ENCODE data around the gene PRKACA.

The PRKACA gene

GRCh38 chr19:14159059-14159458, 41.5 kb upstream of the PRKACA start:
- peak overlapping the region; percentile 2 for H3K4me3 ChIP-seq (ENCODE audit: low read depth, low read length)
- no peak overlapping the region for H3K23ac ChIP-seq (ENCODE audit: low read length)
- H2BK5ac ChIP-seq (ENCODE audit: low read depth, low read length, poor library complexity), result no peak overlapping the region
- DNase-seq, result no peak
- H4K12ac ChIP-seq (ENCODE audit: low read depth, low read length), result no peak overlapping the region
- H2BK120ac ChIP-seq (ENCODE audit: insufficient read depth, low read length, poor library complexity), result no peak overlapping the region
- no peak overlapping the region for H2AK5ac ChIP-seq (ENCODE audit: low read length)
- no peak overlapping the region for H3K27ac ChIP-seq (ENCODE audit: low read depth, low read length)
- no peak overlapping the region for H2AFZ ChIP-seq (ENCODE audit: insufficient read depth, low read length, poor library complexity)
- H3K36me3 ChIP-seq (ENCODE audit: control insufficient read depth in 1 of 2, insufficient read depth in 2 of 2, low read length in 2 of 2), result peaks cover 13 to 23% of the 10 kb centered on the region in 2 experiments
- no peaks in the 10 kb centered on the region for H3K79me1 ChIP-seq (ENCODE audit: low read length)
- H3K9ac ChIP-seq (ENCODE audit: low read length), result no peak overlapping the region
- no CpG with 5 or more reads among the region's 12 CpGs for WGBS (ENCODE audit: extremely low coverage, insufficient coverage, insufficient read length)
- H4K8ac ChIP-seq (ENCODE audit: low read depth, low read length), result no peak overlapping the region
- H3K27me3 ChIP-seq (ENCODE audit: insufficient read depth, low read length), result no peaks in the 10 kb centered on the region
- no peak overlapping the region for H3K14ac ChIP-seq (ENCODE audit: low read length)
- no peak overlapping the region for H3K18ac ChIP-seq (ENCODE audit: low read length)
- H3K79me2 ChIP-seq (ENCODE audit: control insufficient read depth, insufficient read depth, low read length, poor library complexity), result no peaks in the 10 kb centered on the region
- H3K9me3 ChIP-seq (ENCODE audit: insufficient read depth, low read depth, low read length), result peaks cover 3% of the 10 kb centered on the region
- H2BK12ac ChIP-seq (ENCODE audit: low read length), result no peak overlapping the region
- H3K4me2 ChIP-seq (ENCODE audit: low read length), result no peak overlapping the region
- no peak overlapping the region for H3K4ac ChIP-seq (ENCODE audit: low read depth, low read length)
- no peaks in the 10 kb centered on the region for H3K4me1 ChIP-seq (ENCODE audit: control insufficient read depth in 1 of 2, insufficient read depth in 2 of 2, low read length in 2 of 2)
- no peak overlapping the region for H4K91ac ChIP-seq (ENCODE audit: low read depth, low read length)

GRCh38 chr19:14158276-14159023, 40.9 kb upstream of the PRKACA start:
- Histone ChIP-seq H3K4me3 (ENCODE audit: low read depth, low read length) (no peak overlapping the region), H3K9ac (ENCODE audit: low read length) (no peak overlapping the region), H3K9me3 (ENCODE audit: insufficient read depth, low read depth, low read length) (peaks cover 3% of the 10 kb centered on the region), H3K27ac (ENCODE audit: low read depth, low read length) (no peak overlapping the region), H3K14ac (ENCODE audit: low read length) (no peak overlapping the region), H2BK120ac (ENCODE audit: insufficient read depth, low read length, poor library complexity) (no peak overlapping the region), H3K23ac (ENCODE audit: low read length) (no peak overlapping the region), H3K4ac (ENCODE audit: low read depth, low read length) (no peak overlapping the region), H3K79me2 (ENCODE audit: control insufficient read depth, insufficient read depth, low read length, poor library complexity) (no peaks in the 10 kb centered on the region), H4K8ac (ENCODE audit: low read depth, low read length) (no peak overlapping the region), H2BK5ac (ENCODE audit: low read depth, low read length, poor library complexity) (no peak overlapping the region), H4K12ac (ENCODE audit: low read depth, low read length) (no peak overlapping the region), H3K27me3 (ENCODE audit: insufficient read depth, low read length) (no peaks in the 10 kb centered on the region), H3K18ac (ENCODE audit: low read length) (no peak overlapping the region), H2AK5ac (ENCODE audit: low read length) (no peak overlapping the region), H3K4me2 (ENCODE audit: low read length) (no peak overlapping the region), H3K36me3 (ENCODE audit: control insufficient read depth in 1 of 2, insufficient read depth in 2 of 2, low read length in 2 of 2) (peaks cover 13 to 23% of the 10 kb centered on the region in 2 experiments), H2BK12ac (ENCODE audit: low read length) (no peak overlapping the region), H4K91ac (ENCODE audit: low read depth, low read length) (no peak overlapping the region), H2AFZ (ENCODE audit: insufficient read depth, low read length, poor library complexity) (no peak overlapping the region), H3K79me1 (ENCODE audit: low read length) (no peaks in the 10 kb centered on the region), H3K4me1 (ENCODE audit: control insufficient read depth in 1 of 2, insufficient read depth in 2 of 2, low read length in 2 of 2) (no peaks in the 10 kb centered on the region)
- DNase-seq, result no peak
- no CpG with 5 or more reads among the region's 16 CpGs for WGBS (ENCODE audit: extremely low coverage, insufficient coverage, insufficient read length)

GRCh38 chr19:14156971-14157717, 39.6 kb upstream of the PRKACA start:
- H3K4me2 ChIP-seq (ENCODE audit: low read length), result no peak overlapping the region
- no peaks in the 10 kb centered on the region for H3K79me2 ChIP-seq (ENCODE audit: control insufficient read depth, insufficient read depth, low read length, poor library complexity)
- no peak overlapping the region for H3K23ac ChIP-seq (ENCODE audit: low read length)
- H4K8ac ChIP-seq (ENCODE audit: low read depth, low read length), result no peak overlapping the region
- H4K91ac ChIP-seq (ENCODE audit: low read depth, low read length), result no peak overlapping the region
- H2BK5ac ChIP-seq (ENCODE audit: low read depth, low read length, poor library complexity), result no peak overlapping the region
- no peaks in the 10 kb centered on the region for H3K79me1 ChIP-seq (ENCODE audit: low read length)
- DNase-seq, result no peak
- no peak overlapping the region for H3K9ac ChIP-seq (ENCODE audit: low read length)
- no CpG with 5 or more reads among the region's 26 CpGs for WGBS (ENCODE audit: extremely low coverage, insufficient coverage, insufficient read length)
- H3K27me3 ChIP-seq (ENCODE audit: insufficient read depth, low read length), result no peaks in the 10 kb centered on the region
- H2BK120ac ChIP-seq (ENCODE audit: insufficient read depth, low read length, poor library complexity), result no peak overlapping the region
- H3K9me3 ChIP-seq (ENCODE audit: insufficient read depth, low read depth, low read length), result no peaks in the 10 kb centered on the region
- no peak overlapping the region for H3K18ac ChIP-seq (ENCODE audit: low read length)
- H3K4me3 ChIP-seq (ENCODE audit: low read depth, low read length), result no peak overlapping the region
- no peak overlapping the region for H4K12ac ChIP-seq (ENCODE audit: low read depth, low read length)
- no peaks in the 10 kb centered on the region for H3K4me1 ChIP-seq (ENCODE audit: control insufficient read depth in 1 of 2, insufficient read depth in 2 of 2, low read length in 2 of 2)
- no peak overlapping the region for H3K4ac ChIP-seq (ENCODE audit: low read depth, low read length)
- H2AK5ac ChIP-seq (ENCODE audit: low read length), result no peak overlapping the region
- no peak overlapping the region for H3K14ac ChIP-seq (ENCODE audit: low read length)
- no peak overlapping the region for H3K27ac ChIP-seq (ENCODE audit: low read depth, low read length)
- H2BK12ac ChIP-seq (ENCODE audit: low read length), result no peak overlapping the region
- H3K36me3 ChIP-seq (ENCODE audit: control insufficient read depth in 1 of 2, insufficient read depth in 2 of 2, low read length in 2 of 2), result peaks cover 10 to 18% of the 10 kb centered on the region in 2 experiments
- no peak overlapping the region for H2AFZ ChIP-seq (ENCODE audit: insufficient read depth, low read length, poor library complexity)

- Histone ChIP-seq H3K4me3 (ENCODE audit: low read depth, low read length) (no peak overlapping the region), H2AFZ (ENCODE audit: insufficient read depth, low read length, poor library complexity) (no peak overlapping the region), H3K79me2 (ENCODE audit: control insufficient read depth, insufficient read depth, low read length, poor library complexity) (no peaks in the 10 kb centered on the region), H3K27ac (ENCODE audit: low read depth, low read length) (no peak overlapping the region), H3K14ac (ENCODE audit: low read length) (no peak overlapping the region), H2BK5ac (ENCODE audit: low read depth, low read length, poor library complexity) (no peak overlapping the region), H2BK120ac (ENCODE audit: insufficient read depth, low read length, poor library complexity) (no peak overlapping the region), H4K8ac (ENCODE audit: low read depth, low read length) (no peak overlapping the region), H3K18ac (ENCODE audit: low read length) (no peak overlapping the region), H3K4me1 (ENCODE audit: control insufficient read depth in 1 of 2, insufficient read depth in 2 of 2, low read length in 2 of 2) (no peaks in the 10 kb centered on the region), H3K9me3 (ENCODE audit: insufficient read depth, low read depth, low read length) (no peaks in the 10 kb centered on the region), H3K36me3 (ENCODE audit: control insufficient read depth in 1 of 2, insufficient read depth in 2 of 2, low read length in 2 of 2) (peaks cover 10 to 18% of the 10 kb centered on the region in 2 experiments), H3K79me1 (ENCODE audit: low read length) (no peaks in the 10 kb centered on the region), H2BK12ac (ENCODE audit: low read length) (no peak overlapping the region), H3K23ac (ENCODE audit: low read length) (no peak overlapping the region), H4K91ac (ENCODE audit: low read depth, low read length) (no peak overlapping the region), H3K4ac (ENCODE audit: low read depth, low read length) (no peak overlapping the region), H3K9ac (ENCODE audit: low read length) (no peak overlapping the region), H3K4me2 (ENCODE audit: low read length) (no peak overlapping the region), H4K12ac (ENCODE audit: low read depth, low read length) (no peak overlapping the region), H3K27me3 (ENCODE audit: insufficient read depth, low read length) (no peaks in the 10 kb centered on the region), H2AK5ac (ENCODE audit: low read length) (no peak overlapping the region)
- WGBS (ENCODE audit: extremely low coverage, insufficient coverage, insufficient read length), result no CpG with 5 or more reads among the region's 12 CpGs
- DNase-seq, result no peak
Observed at GRCh38 chr19:14156122-14156521, 38.6 kb upstream of the PRKACA start.

Measured in trophoblast cell (in vitro differentiated cells and primary cell).